ENCODE measurements around the gene CPVL.
A peak's percentile ranks its signal among the peaks of the same experiment; 100 is the strongest.
"Not testable (repeated sequence)": the region's sequence is repeated elsewhere in the genome, so short reads cannot be mapped to it uniquely, and the experiment has no call there.

Gene CPVL

DNA sequence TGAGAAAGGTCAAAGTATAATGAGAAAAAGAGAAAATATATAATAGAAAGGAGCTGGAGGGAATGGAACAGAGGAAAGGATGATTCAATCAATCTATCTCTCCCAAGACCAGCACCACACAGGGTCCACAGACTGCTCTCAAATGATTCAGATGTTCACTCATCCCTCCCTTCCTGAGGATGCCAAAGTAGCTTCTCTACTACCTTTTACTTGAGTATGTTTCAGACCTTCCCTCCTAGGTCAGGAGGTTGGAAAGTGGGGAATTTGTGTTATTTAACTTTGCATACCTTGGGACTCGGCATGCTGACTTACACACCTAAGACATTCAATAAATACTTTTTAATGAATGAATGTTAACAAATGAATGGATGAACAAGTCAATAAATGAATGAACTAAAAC is 30.6 kb downstream of the CPVL start (continued):
- TF ChIP-seq, protein P1, sequence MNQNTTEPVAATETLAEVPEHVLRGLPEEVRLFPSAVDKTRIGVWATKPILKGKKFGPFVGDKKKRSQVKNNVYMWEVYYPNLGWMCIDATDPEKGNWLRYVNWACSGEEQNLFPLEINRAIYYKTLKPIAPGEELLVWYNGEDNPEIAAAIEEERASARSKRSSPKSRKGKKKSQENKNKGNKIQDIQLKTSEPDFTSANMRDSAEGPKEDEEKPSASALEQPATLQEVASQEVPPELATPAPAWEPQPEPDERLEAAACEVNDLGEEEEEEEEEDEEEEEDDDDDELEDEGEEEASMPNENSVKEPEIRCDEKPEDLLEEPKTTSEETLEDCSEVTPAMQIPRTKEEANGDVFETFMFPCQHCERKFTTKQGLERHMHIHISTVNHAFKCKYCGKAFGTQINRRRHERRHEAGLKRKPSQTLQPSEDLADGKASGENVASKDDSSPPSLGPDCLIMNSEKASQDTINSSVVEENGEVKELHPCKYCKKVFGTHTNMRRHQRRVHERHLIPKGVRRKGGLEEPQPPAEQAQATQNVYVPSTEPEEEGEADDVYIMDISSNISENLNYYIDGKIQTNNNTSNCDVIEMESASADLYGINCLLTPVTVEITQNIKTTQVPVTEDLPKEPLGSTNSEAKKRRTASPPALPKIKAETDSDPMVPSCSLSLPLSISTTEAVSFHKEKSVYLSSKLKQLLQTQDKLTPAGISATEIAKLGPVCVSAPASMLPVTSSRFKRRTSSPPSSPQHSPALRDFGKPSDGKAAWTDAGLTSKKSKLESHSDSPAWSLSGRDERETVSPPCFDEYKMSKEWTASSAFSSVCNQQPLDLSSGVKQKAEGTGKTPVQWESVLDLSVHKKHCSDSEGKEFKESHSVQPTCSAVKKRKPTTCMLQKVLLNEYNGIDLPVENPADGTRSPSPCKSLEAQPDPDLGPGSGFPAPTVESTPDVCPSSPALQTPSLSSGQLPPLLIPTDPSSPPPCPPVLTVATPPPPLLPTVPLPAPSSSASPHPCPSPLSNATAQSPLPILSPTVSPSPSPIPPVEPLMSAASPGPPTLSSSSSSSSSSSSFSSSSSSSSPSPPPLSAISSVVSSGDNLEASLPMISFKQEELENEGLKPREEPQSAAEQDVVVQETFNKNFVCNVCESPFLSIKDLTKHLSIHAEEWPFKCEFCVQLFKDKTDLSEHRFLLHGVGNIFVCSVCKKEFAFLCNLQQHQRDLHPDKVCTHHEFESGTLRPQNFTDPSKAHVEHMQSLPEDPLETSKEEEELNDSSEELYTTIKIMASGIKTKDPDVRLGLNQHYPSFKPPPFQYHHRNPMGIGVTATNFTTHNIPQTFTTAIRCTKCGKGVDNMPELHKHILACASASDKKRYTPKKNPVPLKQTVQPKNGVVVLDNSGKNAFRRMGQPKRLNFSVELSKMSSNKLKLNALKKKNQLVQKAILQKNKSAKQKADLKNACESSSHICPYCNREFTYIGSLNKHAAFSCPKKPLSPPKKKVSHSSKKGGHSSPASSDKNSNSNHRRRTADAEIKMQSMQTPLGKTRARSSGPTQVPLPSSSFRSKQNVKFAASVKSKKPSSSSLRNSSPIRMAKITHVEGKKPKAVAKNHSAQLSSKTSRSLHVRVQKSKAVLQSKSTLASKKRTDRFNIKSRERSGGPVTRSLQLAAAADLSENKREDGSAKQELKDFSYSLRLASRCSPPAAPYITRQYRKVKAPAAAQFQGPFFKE (tag by site-specific recombination; IDR thresholded peaks at IDR 0.05; ENCODE audit: borderline replicate concordance) = no peak
- TF ChIP-seq ZNF133 (tag by site-specific recombination; IDR thresholded peaks at IDR 0.05) = no peak
- no peak for TF ChIP-seq ZNF324 (tag by site-specific recombination; IDR thresholded peaks at IDR 0.05)

DNA sequence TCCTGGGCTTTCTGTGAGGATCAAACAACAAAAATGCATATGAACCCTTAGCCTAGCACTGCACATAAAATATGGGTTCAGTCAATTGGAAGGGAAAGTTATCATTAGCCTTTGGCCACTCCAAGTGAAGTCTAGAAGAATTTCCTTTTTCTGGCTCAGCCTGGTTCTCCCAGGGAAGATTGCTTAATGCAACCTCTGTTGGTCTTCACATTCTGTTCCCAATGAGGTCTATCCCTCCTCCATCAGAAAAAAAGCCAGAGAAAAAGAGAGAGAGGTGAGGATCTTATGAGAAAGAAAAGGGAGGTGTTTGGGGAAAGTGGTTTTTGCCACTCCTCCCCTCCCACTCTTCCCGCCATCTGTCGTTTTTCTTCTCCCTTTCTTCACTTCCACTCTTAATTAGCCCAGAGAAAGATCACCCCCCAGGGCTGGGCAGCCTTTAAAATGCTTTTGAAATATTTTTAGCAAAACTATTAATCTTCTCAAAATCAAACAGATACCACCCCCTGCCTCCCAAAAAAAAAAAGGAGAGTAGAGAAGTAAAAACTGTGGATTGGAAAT is 31.1 kb downstream of the CPVL start:
- CTCF ChIA-PET = interaction anchor here (0.6 to 3.9 kb wide), 7 partner anchors 14 to 498 kb away, joined by 3 to 42 read pairs (median 10); no protein-coding TSS in a partner anchor
- H3K27ac ChIP-seq (ENCODE audit: extremely low read depth, low read depth, low read length) = no peak overlapping the region
- POLR2A ChIA-PET = no interaction called here
- peaks cover 6% of the 10 kb centered on the region for H3K4me1 ChIP-seq (ENCODE audit: control insufficient read depth, insufficient read depth, low read length)
- no peak overlapping the region for H3K4me3 ChIP-seq (ENCODE audit: low read depth, low read length)
- TF ChIP-seq ELK4 (IDR thresholded peaks at IDR 0.05; ENCODE audit: borderline replicate concordance, low read depth, low read length) (no peak), ZEB2 (tag by site-specific recombination; IDR thresholded peaks at IDR 0.05) (no peak), PRDM1 (tag by site-specific recombination; IDR thresholded peaks at IDR 0.05) (peak; percentile 68; the same call in 1 of the 2 replicates)
- peaks cover 0 to 10% of the 10 kb centered on the region in 2 experiments; a peak in 2 of 3 replicates for H3K36me3 ChIP-seq (ENCODE audit: control insufficient read depth in 2 of 2, insufficient read depth in 1 of 2, low read length in 2 of 2)
- no peaks in the 10 kb centered on the region for H3K9me3 ChIP-seq (ENCODE audit: control insufficient read depth, insufficient read depth, low read depth, low read length)

GRCh38 chr7:29114266-29114665 is 32.1 kb downstream of the CPVL start:
- CTCF ChIA-PET = interaction anchor here (0.6 to 3.9 kb wide), 17 partner anchors 13 to 353 kb away, joined by 3 to 42 read pairs (median 5); partner anchors contain the start of genes CPVL and TRIL

GRCh38 chr7:29113384-29114102 is 32.8 kb downstream of the CPVL start:
- ChIA-PET CTCF (interaction anchor here (0.6 to 3.9 kb wide), 19 partner anchors 12 to 353 kb away, joined by 3 to 42 read pairs (median 5); partner anchors contain the start of genes CPVL and TRIL), POLR2A (no interaction called here)
- Histone ChIP-seq H3K4me3 (ENCODE audit: low read depth, low read length) (no peak overlapping the region), H3K27ac (ENCODE audit: extremely low read depth, low read depth, low read length) (no peak overlapping the region), H3K36me3 (ENCODE audit: control insufficient read depth in 2 of 2, insufficient read depth in 1 of 2, low read length in 2 of 2) (peaks cover 0 to 14% of the 10 kb centered on the region in 2 experiments; a peak in 1 of 3 replicates), H3K9me3 (ENCODE audit: control insufficient read depth, insufficient read depth, low read depth, low read length) (no peaks in the 10 kb centered on the region), H3K4me1 (ENCODE audit: control insufficient read depth, insufficient read depth, low read length) (peaks cover 4% of the 10 kb centered on the region)
- peak; percentile 63 for TF ChIP-seq PRDM1 (tag by site-specific recombination; IDR thresholded peaks at IDR 0.05)
- TF ChIP-seq ZNF248 (tag by site-specific recombination; IDR thresholded peaks at IDR 0.05) = no peak
- no peak for TF ChIP-seq ZFP41 (tag by site-specific recombination; IDR thresholded peaks at IDR 0.05; ENCODE audit: borderline replicate concordance)
- no peak for TF ChIP-seq ZNF140 (tag by site-specific recombination; IDR thresholded peaks at IDR 0.05)
- TF ChIP-seq, protein P1 (tag by site-specific recombination; IDR thresholded peaks at IDR 0.05; ENCODE audit: borderline replicate concordance) = no peak
- TF ChIP-seq RBAK (tag by site-specific recombination; IDR thresholded peaks at IDR 0.05) = no peak
- TF ChIP-seq ZNF2 (tag by site-specific recombination; IDR thresholded peaks at IDR 0.05) = 0 out of 2 replicates have a peak, but pooled peaks have one; percentile 21
- TF ChIP-seq ZFHX2 (tag by site-specific recombination; conservative IDR thresholded peaks at IDR 0.05) = 0 out of 2 replicates have a peak, but pooled peaks have one; percentile 33
- TF ChIP-seq ZNF311 (tag by site-specific recombination; IDR thresholded peaks at IDR 0.05; ENCODE audit: borderline replicate concordance) = no peak
- TF ChIP-seq ZNF600 (tag by site-specific recombination; IDR thresholded peaks at IDR 0.05) = peak; percentile 54; the same call in 1 of the 2 replicates

More at GRCh38 chr7:29114266-29114665, 32.1 kb downstream of the CPVL start:
- peaks cover 0 to 14% of the 10 kb centered on the region in 2 experiments; a peak in 1 of 3 replicates for H3K36me3 ChIP-seq (ENCODE audit: control insufficient read depth in 2 of 2, insufficient read depth in 1 of 2, low read length in 2 of 2)
- H3K9me3 ChIP-seq (ENCODE audit: control insufficient read depth, insufficient read depth, low read depth, low read length); H3K4me1 ChIP-seq (ENCODE audit: control insufficient read depth, insufficient read depth, low read length); H3K4me3 ChIP-seq (ENCODE audit: low read depth, low read length); POLR2A ChIA-PET; H3K27ac ChIP-seq (ENCODE audit: extremely low read depth, low read depth, low read length): not testable (repeated sequence)

Data from HEK293 (cell line).